GM23248 (cell line): ENCODE measurements around the gene THPO. TPM values are rescaled to one million over a fixed set of nuclear protein-coding genes. Genes with fewer than 3 reads are reported as not detected.
"Not testable (repeated sequence)": the region's sequence is repeated elsewhere in the genome, so short reads cannot be mapped to it uniquely, and the experiment has no call there.

Experiments
- DNase-seq: peaks from one replicate; pipeline ENCODE4 v3.0.0-alpha.2; 2015
- H2AFZ ChIP-seq: fragments of 200-600 bp; sonication (generic); 2 replicates; pipeline ENCODE4 v1.6.1; 2016; ENCODE audit warnings: antibody characterized with exemption
- H3F3A ChIP-seq: fragments of 200-600 bp; sonication (generic); 2 replicates; pipeline ENCODE4 v1.6.1; 2016; ENCODE audit warnings: mild to moderate bottlenecking, antibody characterized with exemption, mixed run types; ENCODE audit not compliant: insufficient read depth
- H3K27ac ChIP-seq: fragments of 200-600 bp; sonication (generic); 2 replicates; pipeline ENCODE4 v1.5.1; 2016; ENCODE audit warnings: mild to moderate bottlenecking
- H3K27me3 ChIP-seq: fragments of 200-600 bp; sonication (generic); replicated peaks from 2 replicates; pipeline ENCODE4 v1.6.1; 2016; ENCODE audit warnings: mild to moderate bottlenecking; ENCODE audit not compliant: insufficient read depth
- H3K36me3 ChIP-seq: fragments of 200-600 bp; sonication (generic); 2 replicates; pipeline ENCODE4 v1.6.1; 2016; ENCODE audit warnings: low read depth, mild to moderate bottlenecking
- H3K4me1 ChIP-seq: fragments of 200-600 bp; sonication (generic); 2 replicates; pipeline ENCODE4 v1.6.1; 2016; ENCODE audit warnings: mild to moderate bottlenecking; ENCODE audit not compliant: insufficient read depth
- H3K4me2 ChIP-seq: fragments of 200-600 bp; sonication (generic); one replicate; pipeline ENCODE4 v1.6.1; 2016; ENCODE audit warnings: mild to moderate bottlenecking; ENCODE audit not compliant: unreplicated experiment
- H3K4me3 ChIP-seq: fragments of 200-600 bp; sonication (generic); 2 replicates; pipeline ENCODE4 v1.5.1; 2016; ENCODE audit warnings: mild to moderate bottlenecking
- H3K79me2 ChIP-seq: fragments of 200-600 bp; sonication (generic); 2 replicates; pipeline ENCODE4 v1.6.1; 2016; ENCODE audit warnings: mild to moderate bottlenecking; ENCODE audit not compliant: insufficient read depth
- H3K9ac ChIP-seq: fragments of 200-600 bp; sonication (generic); 2 replicates; pipeline ENCODE4 v1.6.1; 2016; ENCODE audit warnings: mild to moderate bottlenecking
- H3K9me2 ChIP-seq: fragments of 200-600 bp; sonication (generic); 2 replicates; pipeline ENCODE4 v1.6.1; 2016; ENCODE audit warnings: mixed run types, mild to moderate bottlenecking, moderate library complexity; ENCODE audit not compliant: insufficient read depth
- H3K9me3 ChIP-seq: fragments of 200-600 bp; sonication (generic); one replicate; pipeline ENCODE4 v1.6.1; 2017; ENCODE audit warnings: low read depth
- H4K20me1 ChIP-seq: fragments of 200-600 bp; sonication (generic); 2 replicates; pipeline ENCODE4 v1.6.0; 2016; ENCODE audit not compliant: insufficient read depth
- EZH2 ChIP-seq: fragments of 200-600 bp; sonication (generic); IDR thresholded peaks from 2 replicates; pipeline ENCODE4 v1.6.1; 2018; ENCODE audit warnings: antibody characterized with exemption, mild to moderate bottlenecking; ENCODE audit not compliant: insufficient read depth, poor library complexity, severe bottlenecking
- EZH2phosphoT487 ChIP-seq: fragments of 200-600 bp; sonication (generic); IDR thresholded peaks from 2 replicates; pipeline ENCODE4 v1.6.1; 2018; ENCODE audit warnings: antibody characterized with exemption, moderate library complexity, mild to moderate bottlenecking, low read depth; ENCODE audit not compliant: insufficient read depth
- WGBS, 2 experiments: methylation state at CpG; one replicate each; pipeline ENCODE4 v1.1.6; 2015 to 2017; ENCODE audit warnings: low lambda C conversion rate in 2 of 2, low coverage in 1 of 2; ENCODE audit errors: missing lambda C conversion rate in 2 of 2; 5-methylcytosine and 5-hydroxymethylcytosine counted together
- in situ Hi-C: fragments of 300-500 bp; cut with MboI; formaldehyde crosslinking; loops from 2 replicates; pipeline ENCODE4 v1.15.0; 2020
- polyA plus RNA-seq: library from polyadenylated mRNA; unstranded; fragments of >200 nt; fragmentation: Nextera tagmentation; extraction: Ambion mirVana; gene quantifications from 2 replicates; pipeline ENCODE4 v1.2.1, GENCODE V29; 2016
- total RNA-seq: library from RNA; depleted of rRNA; stranded (reverse); fragments of >200 nt; shearing (Covaris generic); gene quantifications from 2 replicates; pipeline ENCODE4 v1.2.3, GENCODE V29; 2014

THPO gene
- total and polyA plus RNA-seq, 2 experiments from 2014 or later: not detected

DNA sequence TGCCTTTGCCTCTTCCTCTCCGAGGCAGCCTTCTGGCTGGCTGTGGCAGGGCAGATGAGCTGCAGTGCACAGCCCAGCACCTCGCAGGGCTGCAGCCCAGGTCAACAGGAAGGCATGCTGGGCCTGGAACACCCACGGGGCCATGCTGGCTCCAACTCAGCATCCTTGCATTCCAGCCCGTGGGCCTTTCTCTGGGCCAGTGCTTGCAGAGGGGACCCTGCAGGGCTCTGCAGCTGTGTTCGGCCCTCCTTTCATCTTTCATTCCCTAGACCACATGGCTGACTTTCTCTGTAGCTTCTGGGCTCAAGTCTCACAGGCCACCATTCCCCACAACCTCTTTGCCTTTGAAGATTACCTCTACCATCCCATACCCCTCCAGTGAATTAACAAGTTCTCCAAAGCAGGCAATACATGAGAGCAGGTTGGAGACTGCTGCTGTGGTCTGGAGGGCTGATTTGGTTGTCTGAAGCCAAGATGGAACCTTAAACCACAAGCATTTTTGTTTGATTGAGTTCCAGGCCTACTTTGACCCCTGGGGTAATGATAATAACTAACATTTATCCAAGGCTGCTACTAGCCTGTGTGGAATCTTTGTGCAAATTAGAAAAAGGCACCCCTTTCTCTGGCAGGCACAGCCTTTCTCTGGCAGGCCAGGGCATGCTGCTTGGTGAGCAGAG lies 34.7 kb downstream of the THPO start:
- Histone ChIP-seq H3K4me3 (no peak overlapping the region), H3K27ac (no peak overlapping the region), H4K20me1 (no peaks in the 10 kb centered on the region), H2AFZ (no peak overlapping the region), H3K36me3 (no peaks in the 10 kb centered on the region), H3K9me2 (no peaks in the 10 kb centered on the region), H3K79me2 (peaks cover 26% of the 10 kb centered on the region), H3F3A (peaks cover 7% of the 10 kb centered on the region; the same call in 1 of the 2 replicates), H3K4me1 (peaks cover 25% of the 10 kb centered on the region), H3K9ac (no peak overlapping the region), H3K9me3 (no peaks in the 10 kb centered on the region), H3K4me2 (no peak overlapping the region), H3K27me3 (no peaks in the 10 kb centered on the region)
- in situ Hi-C loops: no loop called here
- DNase-seq: no peak
- TF ChIP-seq EZH2: no peak
- TF ChIP-seq EZH2phosphoT487: no peak
- 72 to 79% methylated on average over 5 of the region's 5 CpGs for WGBS, 2 experiments

DNA sequence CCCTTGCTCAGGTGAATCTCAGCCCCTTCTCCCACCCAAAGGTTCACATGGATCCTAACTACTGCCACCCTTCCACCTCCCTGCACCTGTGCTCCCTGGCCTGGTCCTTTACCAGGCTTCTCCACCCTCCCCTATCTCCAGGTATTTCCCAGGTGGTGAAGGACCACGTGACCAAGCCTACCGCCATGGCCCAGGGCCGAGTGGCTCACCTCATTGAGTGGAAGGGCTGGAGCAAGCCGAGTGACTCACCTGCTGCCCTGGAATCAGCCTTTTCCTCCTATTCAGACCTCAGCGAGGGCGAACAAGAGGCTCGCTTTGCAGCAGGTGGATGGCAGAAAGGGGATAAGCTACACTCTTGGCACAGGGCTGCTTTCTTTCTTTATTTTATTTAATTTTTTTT lies 36.1 kb downstream of the THPO start:
- Histone ChIP-seq H3K27me3 (no peaks in the 10 kb centered on the region), H3F3A (peaks cover 15% of the 10 kb centered on the region), H3K4me1 (peaks cover 39% of the 10 kb centered on the region), H3K9me3 (no peaks in the 10 kb centered on the region), H3K9me2 (no peaks in the 10 kb centered on the region), H3K4me2 (no peak overlapping the region), H4K20me1 (no peaks in the 10 kb centered on the region), H3K79me2 (peaks cover 39% of the 10 kb centered on the region), H3K4me3 (no peak overlapping the region), H2AFZ (no peak overlapping the region), H3K9ac (no peak overlapping the region), H3K36me3 (no peaks in the 10 kb centered on the region), H3K27ac (no peak overlapping the region)
- no peak for TF ChIP-seq EZH2
- TF ChIP-seq EZH2phosphoT487: no peak
- DNase-seq: no peak
- in situ Hi-C loops: no loop called here
- 87 to 95% methylated on average over 7 of the region's 7 CpGs for WGBS, 2 experiments

DNA sequence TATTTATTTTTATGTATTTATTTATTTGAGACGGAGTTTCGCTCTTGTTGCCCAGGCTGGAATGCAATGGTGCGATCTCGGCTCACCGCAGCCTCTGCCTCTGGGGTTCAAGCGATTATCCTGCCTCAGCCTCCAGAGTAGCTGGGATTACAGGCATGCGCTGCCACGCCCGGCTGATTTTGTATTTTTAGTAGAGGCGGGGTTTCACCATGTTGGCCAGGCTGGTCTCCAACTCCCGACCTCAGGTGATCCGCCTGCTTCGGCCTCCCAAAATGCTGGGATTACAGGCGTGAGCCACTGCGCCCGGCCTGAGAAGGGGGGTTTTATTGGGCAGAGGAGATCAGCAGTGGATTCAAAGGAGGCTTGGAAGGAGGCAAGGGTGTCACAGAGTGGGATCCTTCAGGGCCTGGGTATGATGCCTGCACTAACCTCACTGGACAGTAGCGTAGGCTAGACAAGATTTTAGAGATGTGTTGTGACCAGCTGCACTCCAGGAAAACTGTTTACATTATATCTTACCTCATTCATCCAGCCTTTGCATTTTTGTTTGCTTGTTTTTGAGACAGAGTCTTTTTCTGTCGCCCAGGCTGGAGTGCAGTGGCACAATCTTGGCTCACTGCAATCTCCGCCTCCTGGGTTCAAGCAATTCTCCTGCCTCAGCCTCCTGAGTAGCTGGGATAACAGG lies 38.4 kb downstream of the THPO start:
- peaks cover 46% of the 10 kb centered on the region for H3K79me2 ChIP-seq
- H3K9ac ChIP-seq, H3K27me3 ChIP-seq, H3K27ac ChIP-seq, H3K9me3 ChIP-seq, H3K36me3 ChIP-seq, in situ Hi-C loops, H3K4me3 ChIP-seq, H2AFZ ChIP-seq, H3K4me2 ChIP-seq, H4K20me1 ChIP-seq, DNase-seq, H3K9me2 ChIP-seq: not testable (repeated sequence)
- WGBS, 2 experiments: 94 to 95% methylated on average over 19 of the region's 19 CpGs
- peaks cover 31% of the 10 kb centered on the region for H3F3A ChIP-seq
- peaks cover 45% of the 10 kb centered on the region for H3K4me1 ChIP-seq

- no peak overlapping the region for H3K4me3 ChIP-seq
- no peaks in the 10 kb centered on the region for H4K20me1 ChIP-seq
- H2AFZ ChIP-seq: no peak overlapping the region
- no peaks in the 10 kb centered on the region for H3K9me3 ChIP-seq
- no peak overlapping the region for H3K27ac ChIP-seq
- no peak for DNase-seq
- peaks cover 50% of the 10 kb centered on the region for H3K4me1 ChIP-seq
- H3K27me3 ChIP-seq: no peaks in the 10 kb centered on the region
- no peak overlapping the region for H3K9ac ChIP-seq
- H3K36me3 ChIP-seq: peaks cover 8% of the 10 kb centered on the region; the same call in 1 of the 2 replicates
- H3K79me2 ChIP-seq: peaks cover 46% of the 10 kb centered on the region
- WGBS, 2 experiments: 71 to 75% methylated on average over 6 to 8 of the region's 8 CpGs
- no peaks in the 10 kb centered on the region for H3K9me2 ChIP-seq
- H3F3A ChIP-seq: peaks cover 37% of the 10 kb centered on the region
- no peak overlapping the region for H3K4me2 ChIP-seq
- in situ Hi-C loops: no loop called here
- TF ChIP-seq EZH2 (no peak), EZH2phosphoT487 (no peak)
Observed at GRCh38 chr3:184339001-184339400, 39.0 kb downstream of the THPO start.
